ENCODE measurements around the gene MSH6.

Gene MSH6

GRCh38 chr2:47784352-47784851 lies 1.5 kb downstream of the MSH6 start:
- no peak for DNase-seq

DNA sequence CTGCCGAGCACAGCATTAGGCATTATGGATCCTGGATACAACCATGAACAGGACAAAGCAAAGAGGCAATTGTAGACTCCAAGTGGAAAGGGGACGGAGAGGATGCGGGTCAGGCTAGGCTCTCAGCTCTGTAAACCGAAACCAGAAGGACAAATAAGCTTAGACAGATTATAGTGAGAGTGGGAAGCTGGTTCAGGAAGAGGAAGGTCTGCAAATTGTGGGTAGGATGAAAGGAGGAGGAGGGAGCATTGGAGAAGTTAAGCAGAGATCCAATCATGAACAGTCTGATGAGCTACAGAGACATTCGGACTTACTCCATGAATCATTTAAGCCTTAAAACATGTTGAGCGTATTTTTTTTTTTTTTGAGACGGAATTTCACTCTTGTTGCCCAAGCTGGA lies 3.0 kb downstream of the MSH6 start:
- DNase-seq, result peak; percentile 73

DNA sequence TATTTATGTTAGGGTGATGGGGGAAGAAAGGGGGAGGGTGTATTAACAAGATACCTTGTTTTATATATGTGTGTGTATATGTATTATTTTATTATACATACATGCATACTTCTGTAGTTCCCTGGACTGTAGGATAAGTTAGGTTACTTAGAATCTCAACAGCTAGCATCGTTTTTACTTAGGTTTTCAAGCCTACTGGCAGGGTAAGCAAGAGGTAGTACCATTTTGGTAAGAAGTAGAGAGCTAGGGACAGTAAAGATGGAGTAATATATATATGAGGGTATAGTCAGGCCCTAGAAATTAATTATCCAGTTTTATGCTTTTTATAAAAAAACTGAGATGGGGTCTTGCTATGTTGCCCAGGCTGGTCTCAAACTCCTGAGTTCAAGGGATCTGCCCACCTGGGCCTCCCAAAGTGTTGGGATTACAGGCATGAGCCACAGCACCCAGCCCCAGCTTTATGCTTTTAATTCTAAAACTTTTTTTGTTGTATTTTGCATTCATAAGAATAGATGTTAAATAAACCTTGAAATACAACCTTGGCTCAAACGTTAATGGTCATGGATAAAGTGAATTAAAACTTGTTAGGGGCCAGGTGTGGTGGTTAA lies 13.2 kb downstream of the MSH6 start:
- DNase-seq, result no peak

GRCh38 chr2:47798631-47799030 lies 15.7 kb downstream of the MSH6 start:
- DNase-seq, result no peak

DNA sequence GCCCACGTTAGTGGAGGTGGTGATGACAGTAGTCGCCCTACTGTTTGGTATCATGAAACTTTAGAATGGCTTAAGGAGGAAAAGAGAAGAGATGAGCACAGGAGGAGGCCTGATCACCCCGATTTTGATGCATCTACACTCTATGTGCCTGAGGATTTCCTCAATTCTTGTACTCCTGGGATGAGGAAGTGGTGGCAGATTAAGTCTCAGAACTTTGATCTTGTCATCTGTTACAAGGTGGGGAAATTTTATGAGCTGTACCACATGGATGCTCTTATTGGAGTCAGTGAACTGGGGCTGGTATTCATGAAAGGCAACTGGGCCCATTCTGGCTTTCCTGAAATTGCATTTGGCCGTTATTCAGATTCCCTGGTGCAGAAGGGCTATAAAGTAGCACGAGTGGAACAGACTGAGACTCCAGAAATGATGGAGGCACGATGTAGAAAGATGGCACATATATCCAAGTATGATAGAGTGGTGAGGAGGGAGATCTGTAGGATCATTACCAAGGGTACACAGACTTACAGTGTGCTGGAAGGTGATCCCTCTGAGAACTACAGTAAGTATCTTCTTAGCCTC lies 16.2 kb downstream of the MSH6 start:
- no peak for DNase-seq

DNA sequence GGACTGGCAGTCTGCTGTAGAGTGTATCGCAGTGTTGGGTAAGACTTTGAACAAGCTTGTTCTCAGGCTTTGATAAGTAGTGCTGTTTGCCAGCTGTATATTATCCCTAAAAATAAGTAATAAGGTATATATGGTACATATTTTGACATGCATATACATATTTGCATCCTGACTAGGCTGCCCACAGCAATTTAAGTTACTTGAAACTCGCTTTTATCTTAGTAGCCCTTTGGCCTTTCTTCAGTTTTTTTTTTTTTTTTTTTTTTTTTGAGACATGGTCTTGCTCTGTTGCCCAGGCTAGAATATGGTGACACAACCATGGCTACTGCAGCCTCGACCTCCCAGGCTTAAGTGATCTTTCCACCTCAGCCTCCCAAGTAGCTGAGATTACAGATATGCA lies 18.2 kb downstream of the MSH6 start:
- no peak for DNase-seq

DNA sequence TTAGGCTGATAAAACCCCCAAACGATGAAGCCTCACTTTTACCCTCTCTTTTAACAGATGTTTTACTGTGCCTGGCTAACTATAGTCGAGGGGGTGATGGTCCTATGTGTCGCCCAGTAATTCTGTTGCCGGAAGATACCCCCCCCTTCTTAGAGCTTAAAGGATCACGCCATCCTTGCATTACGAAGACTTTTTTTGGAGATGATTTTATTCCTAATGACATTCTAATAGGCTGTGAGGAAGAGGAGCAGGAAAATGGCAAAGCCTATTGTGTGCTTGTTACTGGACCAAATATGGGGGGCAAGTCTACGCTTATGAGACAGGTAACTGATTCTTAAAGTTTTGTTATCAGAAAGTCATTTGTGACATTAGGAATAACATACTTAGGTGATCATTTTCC lies 20.4 kb downstream of the MSH6 start:
- DNase-seq, result no peak

GRCh38 chr2:47803770-47804169 lies 20.8 kb downstream of the MSH6 start:
- DNase-seq, result no peak

GRCh38 chr2:47805850-47806249 lies 22.9 kb downstream of the MSH6 start:
- no peak for DNase-seq

- no peak for DNase-seq
Measured at GRCh38 chr2:47808614-47809013, 25.7 kb downstream of the MSH6 start.

DNA sequence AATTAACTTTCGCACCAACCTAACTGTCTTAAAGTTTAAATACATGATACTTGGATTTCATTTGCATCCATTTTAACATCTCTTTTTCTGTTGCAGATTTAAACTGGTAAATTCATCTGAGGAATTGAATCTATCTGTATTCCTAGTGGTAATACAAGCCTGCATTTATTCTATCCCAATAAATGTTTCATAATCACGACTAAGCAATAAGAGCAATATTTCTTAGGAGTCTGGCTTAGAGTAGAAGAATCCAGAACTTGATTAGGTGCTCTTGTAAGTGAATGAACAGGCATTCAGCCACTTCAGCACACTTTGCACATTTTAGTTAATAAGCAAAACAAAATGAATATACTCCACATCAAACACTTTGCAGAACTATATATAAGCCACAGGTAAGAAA lies 27.0 kb downstream of the MSH6 start:
- DNase-seq, result no peak

GRCh38 chr2:47810850-47811249 lies 27.9 kb downstream of the MSH6 start:
- DNase-seq, result no peak

DNA sequence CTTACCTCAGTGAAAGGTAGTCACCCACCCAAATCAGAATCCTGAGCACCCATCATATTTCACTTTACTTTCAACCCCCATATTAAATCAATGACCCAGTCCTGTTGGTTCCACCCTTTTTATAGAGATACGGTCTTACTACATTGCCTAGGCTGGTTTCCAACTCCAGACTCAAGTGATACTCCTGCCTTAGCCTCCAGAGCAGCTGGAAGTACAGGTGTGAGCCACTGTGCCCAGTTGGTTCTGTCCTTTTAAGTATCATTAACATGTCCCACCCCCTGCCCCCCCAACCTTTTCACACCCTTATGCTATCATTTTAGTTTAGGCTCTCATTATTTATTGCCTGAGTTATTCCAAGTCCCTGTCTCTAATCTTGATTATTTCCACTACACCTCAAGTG lies 28.7 kb downstream of the MSH6 start:
- no peak for DNase-seq

DNA sequence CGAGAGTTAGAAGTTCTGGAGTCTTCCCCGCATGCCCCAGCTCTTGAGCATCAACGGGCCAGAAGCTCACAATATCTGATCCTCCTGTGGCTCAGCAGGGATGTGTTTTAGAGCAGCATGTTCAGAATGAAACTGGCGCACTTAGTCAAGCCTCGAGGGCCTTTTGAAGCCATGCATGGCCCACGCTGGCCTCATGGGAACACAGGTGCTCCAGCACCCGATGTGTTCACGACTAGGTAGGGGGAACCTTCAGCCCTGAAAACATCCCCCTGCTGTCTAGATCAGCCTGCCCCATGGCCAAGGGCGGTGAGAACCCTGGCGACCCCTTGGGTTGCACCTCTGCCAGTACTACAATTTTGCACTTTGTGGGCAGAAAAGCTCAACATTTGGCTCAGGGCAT lies 32.8 kb downstream of the MSH6 start:
- no peak for DNase-seq

DNA sequence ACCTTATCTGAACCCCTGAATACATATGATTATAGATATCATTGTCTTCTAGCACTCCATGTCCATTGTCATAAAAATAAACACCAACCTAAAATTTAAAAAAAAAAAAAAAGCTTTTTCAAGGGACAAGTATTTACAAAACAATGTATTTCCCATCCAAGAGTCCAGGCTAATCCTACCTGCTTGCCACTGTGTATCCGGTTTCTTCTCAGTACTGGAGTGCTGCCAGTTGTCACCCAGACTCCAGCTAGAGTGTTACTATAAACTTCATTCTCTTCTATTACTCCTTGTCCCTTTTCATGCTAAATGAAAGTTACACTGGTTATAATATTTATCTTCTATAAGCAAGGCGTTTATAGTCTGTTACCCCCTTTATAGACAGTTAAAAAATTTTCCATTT lies 35.8 kb downstream of the MSH6 start:
- DNase-seq, result no peak

GRCh38 chr2:47819834-47820233 lies 36.9 kb downstream of the MSH6 start:
- no peak for DNase-seq

DNA sequence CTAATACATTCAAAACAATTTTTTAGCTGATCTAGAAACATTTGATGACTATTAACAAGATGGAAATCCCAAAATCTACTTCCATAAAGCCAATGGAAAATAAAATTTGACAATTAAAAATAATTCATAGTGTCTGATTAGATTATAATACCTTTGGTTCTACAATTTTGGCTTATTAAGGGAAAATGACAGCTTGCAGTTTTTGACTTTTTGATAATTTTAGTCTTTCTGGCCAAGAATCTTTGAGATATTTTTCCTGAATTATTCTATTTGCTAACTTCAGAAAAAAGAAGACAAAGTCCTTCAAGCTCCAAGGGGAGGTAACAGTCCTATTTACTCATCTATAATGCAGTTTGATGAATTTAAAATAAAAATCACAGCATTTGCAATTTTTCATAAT lies 39.6 kb downstream of the MSH6 start:
- no peak for DNase-seq

- no peak for DNase-seq
Measured at GRCh38 chr2:47833516-47833968, 50.6 kb downstream of the MSH6 start.

DNA sequence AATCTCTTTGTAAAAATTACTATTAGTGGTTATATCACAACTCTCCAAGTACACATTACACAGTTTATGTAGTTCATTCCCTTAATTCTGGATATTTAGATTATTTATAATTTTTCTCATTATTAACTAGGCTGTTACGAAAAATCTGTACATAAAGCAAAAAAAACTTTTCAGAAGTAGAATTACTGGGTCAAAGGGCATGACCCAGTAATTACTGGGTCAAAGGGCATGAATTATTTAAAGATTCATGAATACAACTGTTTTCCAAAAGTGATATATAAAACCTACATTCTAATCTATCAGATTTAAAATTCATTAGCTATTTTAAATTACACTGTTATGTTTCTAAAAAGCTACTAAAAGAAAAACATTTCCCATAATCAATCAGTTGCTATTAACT lies 55.3 kb downstream of the MSH6 start:
- no peak for DNase-seq

- DNase-seq, result no peak
Measured at GRCh38 chr2:47838686-47839085, 55.7 kb downstream of the MSH6 start.

- DNase-seq, result no peak
Measured at GRCh38 chr2:47842846-47843245, 59.9 kb downstream of the MSH6 start.

- no peak for DNase-seq
Measured at GRCh38 chr2:47843407-47843806, 60.5 kb downstream of the MSH6 start.

DNA sequence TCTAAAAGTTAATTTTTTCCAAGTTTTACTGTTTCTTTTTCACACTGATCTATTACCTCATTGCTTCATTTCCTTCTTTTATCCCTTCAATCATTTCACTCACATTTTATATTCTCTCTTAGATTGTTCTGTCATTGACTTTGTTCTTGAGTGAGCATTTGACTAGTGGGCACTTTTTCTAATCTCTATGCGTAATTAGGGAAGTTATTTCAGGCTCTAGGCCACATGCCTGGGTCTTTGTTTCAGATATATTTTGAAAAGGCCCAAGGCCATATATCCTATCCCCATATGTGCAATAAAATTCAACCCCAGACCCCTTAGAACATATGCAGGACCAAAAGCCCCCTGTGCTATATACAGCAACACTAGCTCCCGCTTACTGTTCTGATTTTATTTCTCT lies 61.2 kb downstream of the MSH6 start:
- DNase-seq, result no peak

DNA sequence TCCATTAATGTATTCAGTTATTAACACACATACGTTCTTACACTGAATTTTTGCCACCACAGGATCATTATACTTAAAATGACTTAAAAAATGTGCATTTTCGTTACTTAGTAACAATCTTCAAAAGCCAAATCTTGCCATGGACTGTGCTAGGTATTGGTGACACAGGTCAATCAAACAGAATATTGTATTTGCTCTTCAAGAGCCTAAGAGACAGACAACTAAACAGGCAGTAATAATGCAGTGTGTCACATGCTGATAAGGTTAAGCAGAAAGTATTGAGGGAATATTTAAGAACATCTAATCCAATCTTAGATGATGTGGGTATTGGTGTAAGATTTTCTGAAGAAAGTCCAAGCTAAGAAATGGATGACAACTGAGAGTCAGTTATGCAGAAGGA lies 66.4 kb downstream of the MSH6 start:
- DNase-seq, result no peak

GRCh38 chr2:47850198-47850597 lies 67.3 kb downstream of the MSH6 start:
- DNase-seq, result no peak

Measured in NCI-H510A treated with DMSO at 0.1 percent for 48 hours (cell line).